Fibroblast of pulmonary artery (primary cell): Measurements from ENCODE around the gene BET1.
A peak's percentile ranks its signal among the peaks of the same experiment; 100 is the strongest.

Experiments
- DNase-seq: peaks from one replicate; pipeline ENCODE4 v3.0.0-alpha.2; 2010; ENCODE audit warnings: low read depth
- H3K4me3 ChIP-seq: replicated peaks from 2 replicates; pipeline ENCODE4 v1.5.1; 2011; ENCODE audit warnings: low read depth, mild to moderate bottlenecking, control low read depth, low read length, moderate library complexity
- TF ChIP-seq, protein P1 (sequence below): IDR thresholded peaks from 2 replicates; pipeline ENCODE4 v1.5.1; 2011; ENCODE audit warnings: mild to moderate bottlenecking, control low read depth, low read length, inconsistent platforms; ENCODE audit errors: missing control alignments

Gene BET1

DNA sequence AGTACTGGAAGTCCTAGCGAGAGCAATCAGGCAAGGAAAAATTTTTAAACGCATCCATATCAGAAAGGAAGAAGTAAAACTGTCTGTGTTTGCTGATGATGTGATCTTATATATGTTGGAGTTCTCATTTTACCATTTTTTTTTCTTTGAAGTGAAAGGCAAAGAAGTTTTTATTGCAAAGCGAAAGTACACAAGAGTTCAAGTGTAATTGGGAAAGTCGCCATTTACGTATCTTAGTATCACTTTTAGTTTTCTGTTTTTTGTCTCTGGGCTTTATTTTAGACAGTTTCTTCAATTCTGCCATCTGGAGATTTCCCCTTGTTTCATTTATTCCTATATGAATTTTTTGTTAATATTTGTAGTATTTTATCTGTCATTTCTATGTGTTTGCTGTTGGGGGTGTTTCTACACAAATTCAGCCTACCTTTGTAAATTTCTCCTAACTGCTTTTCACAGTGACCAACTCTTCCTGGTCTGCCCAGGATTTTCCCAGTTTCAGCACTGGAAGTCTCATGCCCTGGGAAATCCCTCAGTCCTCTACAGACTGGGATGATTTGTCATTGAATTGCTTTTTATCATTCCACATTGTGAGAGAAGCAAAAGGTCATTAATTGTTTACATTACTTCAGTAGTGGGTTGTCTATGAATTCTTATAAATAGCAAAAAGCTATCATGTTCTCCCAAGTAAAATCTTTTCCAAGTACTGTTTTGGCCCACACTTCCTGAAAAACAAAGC lies 23.2 kb downstream of the BET1 start:
- peak overlapping the region; percentile 22 for H3K4me3 ChIP-seq
- TF ChIP-seq, protein P1, sequence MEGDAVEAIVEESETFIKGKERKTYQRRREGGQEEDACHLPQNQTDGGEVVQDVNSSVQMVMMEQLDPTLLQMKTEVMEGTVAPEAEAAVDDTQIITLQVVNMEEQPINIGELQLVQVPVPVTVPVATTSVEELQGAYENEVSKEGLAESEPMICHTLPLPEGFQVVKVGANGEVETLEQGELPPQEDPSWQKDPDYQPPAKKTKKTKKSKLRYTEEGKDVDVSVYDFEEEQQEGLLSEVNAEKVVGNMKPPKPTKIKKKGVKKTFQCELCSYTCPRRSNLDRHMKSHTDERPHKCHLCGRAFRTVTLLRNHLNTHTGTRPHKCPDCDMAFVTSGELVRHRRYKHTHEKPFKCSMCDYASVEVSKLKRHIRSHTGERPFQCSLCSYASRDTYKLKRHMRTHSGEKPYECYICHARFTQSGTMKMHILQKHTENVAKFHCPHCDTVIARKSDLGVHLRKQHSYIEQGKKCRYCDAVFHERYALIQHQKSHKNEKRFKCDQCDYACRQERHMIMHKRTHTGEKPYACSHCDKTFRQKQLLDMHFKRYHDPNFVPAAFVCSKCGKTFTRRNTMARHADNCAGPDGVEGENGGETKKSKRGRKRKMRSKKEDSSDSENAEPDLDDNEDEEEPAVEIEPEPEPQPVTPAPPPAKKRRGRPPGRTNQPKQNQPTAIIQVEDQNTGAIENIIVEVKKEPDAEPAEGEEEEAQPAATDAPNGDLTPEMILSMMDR = no peak
- peak; percentile 29 for DNase-seq

DNA sequence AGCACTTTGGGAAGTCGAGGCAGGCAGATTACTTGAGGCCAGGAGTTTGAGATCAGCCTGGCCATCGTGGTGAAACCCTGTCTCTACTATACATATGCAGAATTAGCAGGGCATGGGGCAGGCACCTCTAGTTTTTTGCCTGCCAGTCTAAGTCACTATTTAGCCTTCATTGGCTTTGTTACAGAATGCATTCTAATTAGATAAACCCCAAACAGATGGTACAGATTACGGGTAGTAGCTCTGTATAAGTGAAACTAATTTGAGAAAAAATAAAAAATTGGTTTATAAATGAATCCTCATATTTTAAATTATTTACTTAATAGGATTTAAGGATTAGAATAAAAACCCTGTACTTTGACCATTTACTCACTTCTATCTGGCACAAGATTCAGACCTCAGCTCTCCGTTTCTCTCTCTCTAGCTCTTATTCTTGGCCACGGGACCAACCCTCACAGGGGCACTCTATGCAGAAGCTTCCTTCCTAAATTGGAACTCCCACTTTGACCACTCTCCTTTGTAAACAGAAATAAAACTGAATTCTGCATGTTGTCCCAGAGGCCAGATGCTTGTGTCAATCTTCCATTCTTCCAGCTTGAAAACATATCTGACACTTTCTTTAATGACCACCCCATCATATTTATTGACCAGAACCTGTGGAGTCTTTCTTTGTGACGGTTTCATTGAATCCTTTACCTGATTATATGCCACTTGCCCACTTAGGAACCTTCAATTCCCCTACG lies 26.8 kb downstream of the BET1 start:
- TF ChIP-seq, protein P1 = no peak
- H3K4me3 ChIP-seq = no peak overlapping the region
- no peak for DNase-seq

DNA sequence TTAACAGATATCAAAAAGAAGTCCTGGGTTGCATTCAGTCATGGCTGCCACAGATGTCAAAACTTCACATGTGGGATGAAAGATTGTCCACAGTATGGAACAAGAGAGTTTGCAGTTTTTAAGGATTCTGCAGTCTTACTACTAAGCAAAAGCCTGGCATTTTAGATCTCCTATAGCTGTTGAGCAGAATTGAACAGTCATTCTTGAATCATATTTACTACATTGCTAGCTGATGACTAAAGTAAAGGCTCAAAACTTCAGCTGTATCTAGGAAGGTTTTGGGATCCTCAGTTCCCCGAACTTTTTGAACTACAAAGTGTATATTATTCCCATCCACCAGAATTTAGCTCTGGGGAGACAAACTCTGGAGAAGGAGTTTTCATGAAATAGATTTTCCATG lies 31.0 kb downstream of the BET1 start:
- H3K4me3 ChIP-seq = no peak overlapping the region
- DNase-seq = no peak
- TF ChIP-seq, protein P1 = no peak

DNA sequence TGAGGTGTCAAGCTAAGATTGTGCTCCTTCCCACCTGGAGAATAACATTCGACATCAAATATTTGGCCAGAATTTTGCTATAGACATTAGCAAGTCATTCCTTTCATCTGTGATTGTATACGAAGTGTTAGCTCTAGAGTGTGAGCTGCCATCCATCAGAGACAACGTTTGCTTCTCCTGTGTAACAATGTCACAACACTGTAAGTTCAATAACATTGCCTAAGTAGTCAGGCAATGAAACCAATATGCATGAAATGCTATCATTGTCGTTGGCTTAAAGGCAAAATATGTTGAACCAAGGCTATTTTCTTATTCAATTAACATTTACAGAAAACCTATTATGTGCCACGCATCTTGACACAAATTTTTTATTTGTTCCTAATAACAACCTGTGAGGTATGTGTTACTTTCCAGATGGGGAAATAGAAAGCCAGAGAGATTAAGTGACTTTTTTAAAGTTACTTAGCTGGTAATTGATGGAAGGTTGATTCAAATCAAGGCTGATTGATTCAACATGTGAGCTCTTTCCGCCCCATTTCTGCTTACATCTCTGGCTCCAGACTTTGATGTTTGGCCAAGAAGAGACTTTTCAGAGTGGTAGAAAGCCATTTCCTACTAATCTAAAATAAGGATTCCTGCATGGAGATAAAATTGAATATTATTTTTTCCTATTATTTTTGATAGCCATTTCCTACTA lies 32.0 kb downstream of the BET1 start:
- no peak overlapping the region for H3K4me3 ChIP-seq
- no peak for DNase-seq
- TF ChIP-seq, protein P1 = no peak

DNA sequence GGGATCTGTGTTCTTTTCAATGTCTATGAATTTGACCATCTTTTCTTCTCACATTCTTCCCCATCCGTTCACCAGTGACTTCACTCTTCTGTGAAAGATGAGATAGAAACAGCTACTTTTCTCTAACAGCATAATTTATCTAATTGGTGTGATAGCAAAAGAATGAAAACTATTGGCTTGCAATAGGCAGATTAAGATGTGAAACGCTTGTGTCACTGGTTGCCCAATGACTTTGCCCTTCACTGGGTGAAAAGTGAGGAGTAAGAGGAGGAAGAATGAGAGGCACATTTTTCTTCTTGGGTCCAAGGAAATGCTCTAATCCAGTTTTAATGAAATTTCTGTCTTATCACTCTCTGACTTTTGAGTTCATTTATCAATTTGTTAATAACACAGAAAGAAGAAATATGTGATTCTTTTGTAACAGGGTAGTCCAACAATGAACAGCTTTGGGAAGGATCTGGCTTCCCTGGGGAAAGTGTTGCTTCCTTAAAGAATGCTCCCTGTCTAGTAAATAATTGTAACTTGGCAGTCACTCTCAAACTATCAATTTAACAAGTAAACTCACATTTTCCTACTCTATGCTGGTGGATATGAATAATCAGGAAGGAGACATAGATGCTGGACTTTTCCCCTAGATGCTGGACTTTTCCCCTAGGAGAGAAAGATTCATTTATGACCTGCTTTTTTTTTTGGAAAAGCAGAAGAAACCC lies 35.1 kb downstream of the BET1 start:
- no peak for DNase-seq
- TF ChIP-seq, protein P1 = no peak
- no peak overlapping the region for H3K4me3 ChIP-seq

DNA sequence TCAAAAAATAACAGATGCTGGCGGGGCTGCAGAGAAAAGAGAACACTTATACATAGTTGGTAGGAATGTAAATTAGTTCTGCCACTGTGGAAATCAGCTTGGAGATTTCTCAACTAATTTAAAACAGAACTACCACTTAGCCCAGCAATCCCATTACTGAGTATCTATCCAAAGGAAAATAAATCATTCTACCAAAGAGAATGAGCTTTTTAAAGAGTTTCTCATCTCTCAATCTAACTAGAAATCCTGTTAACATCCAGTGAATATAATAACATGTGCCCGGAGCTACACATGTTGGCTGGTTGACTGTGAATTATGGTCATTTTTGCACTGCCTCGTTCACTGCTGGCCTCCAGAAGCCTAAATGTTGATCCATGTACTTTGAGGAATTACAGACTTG lies 39.3 kb downstream of the BET1 start:
- no peak for DNase-seq
- no peak overlapping the region for H3K4me3 ChIP-seq
- TF ChIP-seq, protein P1 = no peak
